OCI-LY1 (cell line): ENCODE results near the gene CS.
"Not testable (repeated sequence)": the region's sequence is repeated elsewhere in the genome, so short reads cannot be mapped to it uniquely, and the experiment has no call there.

Experiments
- H2AFZ ChIP-seq: fragments of 200-600 bp; sonication (generic), shearing (Covaris generic); 2 replicates; pipeline ENCODE4 v1.6.0; 2014; ENCODE audit warnings: antibody characterized with exemption, mild to moderate bottlenecking, low read length
- H3F3A ChIP-seq: fragments of 200-600 bp; sonication (generic), shearing (Covaris generic); 2 replicates; pipeline ENCODE4 v1.6.0; 2014; ENCODE audit warnings: mild to moderate bottlenecking, antibody characterized with exemption, low read length, moderate library complexity; ENCODE audit not compliant: insufficient read depth
- H3K27ac ChIP-seq: fragments of 200-600 bp; sonication (generic); 2 replicates; pipeline ENCODE4 v1.5.1; 2014; ENCODE audit warnings: low read length, mixed run types, mild to moderate bottlenecking, low read depth; ENCODE audit not compliant: poor library complexity, severe bottlenecking
- H3K27me3 ChIP-seq: fragments of 200-600 bp; sonication (generic); 2 replicates; pipeline ENCODE4 v1.6.0; 2014; ENCODE audit warnings: antibody characterized with exemption, mild to moderate bottlenecking, low read length, moderate library complexity; ENCODE audit not compliant: insufficient read depth
- H3K36me3 ChIP-seq: fragments of 200-600 bp; sonication (generic); 2 replicates; pipeline ENCODE4 v1.6.1; 2014; ENCODE audit warnings: mild to moderate bottlenecking, antibody characterized with exemption, low read length, moderate library complexity, mixed read lengths; ENCODE audit not compliant: insufficient read depth
- H3K4me1 ChIP-seq: fragments of 200-600 bp; sonication (generic); 2 replicates; pipeline ENCODE4 v1.5.1; 2014; ENCODE audit warnings: mild to moderate bottlenecking, low read length, moderate library complexity; ENCODE audit not compliant: insufficient read depth, severe bottlenecking
- H3K4me2 ChIP-seq: fragments of 200-600 bp; sonication (generic), shearing (Covaris generic); 2 replicates; pipeline ENCODE4 v1.6.1; 2014; ENCODE audit warnings: low read length
- H3K4me3 ChIP-seq: fragments of 200-600 bp; sonication (generic); 2 replicates; pipeline ENCODE4 v1.5.1; 2014; ENCODE audit warnings: low read length, low read depth, mild to moderate bottlenecking, mixed read lengths; ENCODE audit not compliant: poor library complexity, severe bottlenecking
- H3K79me2 ChIP-seq: fragments of 200-600 bp; shearing (Covaris generic); 2 replicates; pipeline ENCODE4 v1.6.1; 2016; ENCODE audit warnings: mixed run types, low read length, mixed read lengths; ENCODE audit not compliant: insufficient read depth
- H3K9ac ChIP-seq: fragments of 200-600 bp; sonication (generic), shearing (Covaris generic); 2 replicates; pipeline ENCODE4 v1.6.1; 2014; ENCODE audit warnings: mild to moderate bottlenecking, low read length, mixed read lengths
- H3K9me2 ChIP-seq: fragments of 200-600 bp; sonication (generic), shearing (Covaris generic); 2 replicates; pipeline ENCODE4 v1.6.1; 2014; ENCODE audit warnings: low read depth, mild to moderate bottlenecking, low read length, mixed read lengths
- H3K9me3 ChIP-seq: fragments of 200-600 bp; shearing (Covaris generic); 2 replicates; pipeline ENCODE4 v1.6.1; 2014; ENCODE audit warnings: low read length, mixed read lengths
- H4K20me1 ChIP-seq: fragments of 200-600 bp; sonication (generic), shearing (Covaris generic); 2 replicates; pipeline ENCODE4 v1.6.0; 2016; ENCODE audit warnings: mild to moderate bottlenecking, low read length; ENCODE audit not compliant: insufficient read depth
- CTCF ChIP-seq: fragments of 200-600 bp; sonication (generic), shearing (Covaris generic); IDR thresholded peaks from 2 replicates; pipeline ENCODE4 v1.5.1; 2017; ENCODE audit warnings: mild to moderate bottlenecking, antibody characterized with exemption, low read length, moderate library complexity, mixed read lengths
- EZH2 ChIP-seq: fragments of 200-600 bp; sonication (generic), shearing (Covaris generic); IDR thresholded peaks from 2 replicates; pipeline ENCODE4 v1.8.0; 2017; ENCODE audit warnings: borderline replicate concordance, mixed run types, mild to moderate bottlenecking, antibody characterized with exemption, low read length, moderate library complexity, mixed read lengths

Gene CS

DNA sequence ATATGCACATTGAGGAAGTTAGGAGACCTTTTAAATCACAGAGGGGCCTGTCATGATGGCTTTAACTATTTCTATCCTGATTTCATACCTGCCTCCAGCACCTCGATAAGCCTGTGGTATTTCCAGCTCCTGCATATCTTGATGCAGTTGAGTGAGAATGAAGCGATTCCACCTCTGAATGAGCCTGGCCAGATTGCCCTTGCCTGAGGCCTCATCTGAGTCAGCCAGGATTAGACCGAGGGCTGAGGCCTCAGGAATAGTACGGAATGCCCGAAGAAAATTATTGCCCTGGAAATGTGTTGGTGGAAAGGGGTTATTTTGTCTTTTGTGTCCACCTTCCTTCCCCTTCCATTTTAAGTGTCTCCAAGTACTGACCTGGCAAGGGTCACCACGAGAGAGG lies 24.1 kb upstream of the CS start:
- Histone ChIP-seq H3K4me3 (no peak overlapping the region), H3K9me3 (no peaks in the 10 kb centered on the region), H3K36me3 (peaks cover 65% of the 10 kb centered on the region), H2AFZ (no peak overlapping the region), H3K9ac (no peak overlapping the region), H3K27me3 (no peaks in the 10 kb centered on the region), H3K4me2 (no peak overlapping the region), H3F3A (no peaks in the 10 kb centered on the region), H3K27ac (no peak overlapping the region), H3K4me1 (no peaks in the 10 kb centered on the region), H3K9me2 (no peaks in the 10 kb centered on the region), H4K20me1 (no peaks in the 10 kb centered on the region), H3K79me2 (no peaks in the 10 kb centered on the region)
- TF ChIP-seq EZH2 (no peak), CTCF (no peak)

DNA sequence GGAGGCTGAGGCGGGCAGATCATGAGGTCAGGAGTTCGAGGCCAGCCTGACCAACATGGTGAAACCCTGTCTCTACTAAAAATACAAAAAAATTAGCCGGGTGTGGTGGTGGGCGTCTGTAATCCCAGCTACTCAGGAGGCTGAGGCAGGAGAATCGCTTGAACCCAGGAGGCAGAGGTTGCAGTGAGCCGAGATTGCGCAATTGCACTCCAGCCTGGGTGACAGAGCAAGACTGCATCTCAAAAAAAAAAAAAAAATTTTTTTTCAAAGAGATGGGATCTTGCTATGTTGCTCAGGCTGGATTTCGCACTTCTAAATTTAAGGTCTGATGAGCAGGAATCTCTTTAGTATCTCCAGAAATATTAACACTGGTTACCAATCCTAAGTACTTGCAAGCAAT lies 21.5 kb upstream of the CS start:
- H3K4me2 ChIP-seq, H3K9me2 ChIP-seq: not testable (repeated sequence)

GRCh38 chr12:56321027-56321426 lies 20.9 kb upstream of the CS start:
- Histone ChIP-seq H3K9me3 (no peaks in the 10 kb centered on the region), H3K36me3 (peaks cover 57% of the 10 kb centered on the region), H3K9ac (no peak overlapping the region), H3K4me2 (no peak overlapping the region), H3K4me1 (peaks cover 8% of the 10 kb centered on the region), H3K79me2 (no peaks in the 10 kb centered on the region), H3K9me2 (no peaks in the 10 kb centered on the region), H3K27ac (no peak overlapping the region), H3F3A (no peaks in the 10 kb centered on the region), H3K4me3 (no peak overlapping the region), H2AFZ (no peak overlapping the region), H4K20me1 (no peaks in the 10 kb centered on the region), H3K27me3 (no peaks in the 10 kb centered on the region)
- TF ChIP-seq EZH2 = no peak

More for the DNA sequence above, 21.5 kb upstream of the CS start:
- H3K27me3 ChIP-seq, H3K4me1 ChIP-seq, H3K4me3 ChIP-seq, H3K79me2 ChIP-seq, H3K9ac ChIP-seq, H2AFZ ChIP-seq, H4K20me1 ChIP-seq, H3K27ac ChIP-seq, H3F3A ChIP-seq, H3K9me3 ChIP-seq: not testable (repeated sequence)
- H3K36me3 ChIP-seq = peaks cover 63% of the 10 kb centered on the region

DNA sequence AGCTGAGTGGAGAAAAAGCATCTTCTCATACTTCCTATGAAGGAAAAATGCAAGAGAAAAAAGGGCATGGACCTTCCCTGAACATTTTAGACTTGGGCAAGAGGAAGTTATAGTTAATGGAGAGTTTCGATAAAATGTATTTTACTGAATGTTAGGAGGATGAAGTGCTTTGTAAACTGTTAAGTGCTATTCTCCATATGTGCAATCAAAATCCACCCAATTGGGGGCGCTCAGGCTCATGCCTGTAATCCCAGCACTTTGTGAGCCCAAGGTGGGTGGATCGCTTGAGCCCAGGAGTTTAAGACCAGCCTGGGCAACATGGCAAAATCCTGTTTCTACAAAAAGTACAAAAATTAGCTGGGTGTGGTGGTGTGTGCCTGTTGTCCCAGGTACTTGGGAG lies 17.5 kb upstream of the CS start:
- H3K36me3 ChIP-seq = peaks cover 33% of the 10 kb centered on the region; the same call in 1 of the 2 replicates
- H3K4me3 ChIP-seq = no peak overlapping the region
- H3K9ac ChIP-seq = no peak overlapping the region
- H3K9me3 ChIP-seq = no peaks in the 10 kb centered on the region
- H3K27ac ChIP-seq = no peak overlapping the region
- no peak overlapping the region for H2AFZ ChIP-seq
- H3K27me3 ChIP-seq = no peaks in the 10 kb centered on the region
- peaks cover 4% of the 10 kb centered on the region; the same call in 1 of the 2 replicates for H3K79me2 ChIP-seq
- no peaks in the 10 kb centered on the region for H4K20me1 ChIP-seq
- peaks cover 18% of the 10 kb centered on the region for H3K4me1 ChIP-seq
- no peaks in the 10 kb centered on the region for H3K9me2 ChIP-seq
- TF ChIP-seq CTCF = peak; percentile 40; the same call in 1 of the 2 replicates
- no peak for TF ChIP-seq EZH2
- no peak overlapping the region for H3K4me2 ChIP-seq
- H3F3A ChIP-seq = no peaks in the 10 kb centered on the region
